DND-41 (cell line): Measurements from ENCODE around the gene PAK5.

Source experiments
- ATAC-seq: fragments of 200-7000 bp; cut with Tn5 transposase; 3 replicates; pipeline ENCODE4 v1.9.1; 2021; ENCODE audit warnings: low read depth; ENCODE audit not compliant: insufficient read depth
- DNase-seq: peaks from one replicate; pipeline ENCODE4 v3.0.0-alpha.2; 2020
- H2AFZ ChIP-seq: 2 replicates; pipeline ENCODE4 v1.6.0; 2012; ENCODE audit warnings: low read depth, low read length
- H3K27ac ChIP-seq: 2 replicates; pipeline ENCODE4 v1.5.1; 2012; ENCODE audit warnings: low read length, inconsistent platforms
- H3K27me3 ChIP-seq: fragments of 200-600 bp; sonication (generic); 2 replicates; pipeline ENCODE4 v1.6.0; 2012; ENCODE audit warnings: low read length, mild to moderate bottlenecking, inconsistent platforms; ENCODE audit not compliant: insufficient read depth, poor library complexity
- H3K36me3 ChIP-seq: 2 replicates; pipeline ENCODE4 v1.5.1; 2012; ENCODE audit warnings: low read length, inconsistent platforms; ENCODE audit not compliant: insufficient read depth
- H3K4me1 ChIP-seq: 2 replicates; pipeline ENCODE4 v1.5.1; 2012; ENCODE audit warnings: mild to moderate bottlenecking, low read length; ENCODE audit not compliant: insufficient read depth
- H3K4me2 ChIP-seq: 2 replicates; pipeline ENCODE4 v1.6.0; 2012; ENCODE audit warnings: mild to moderate bottlenecking, moderate library complexity, low read length, inconsistent platforms; ENCODE audit not compliant: insufficient read depth
- H3K4me3 ChIP-seq, 2 experiments: fragments of 200-600 bp in 1 of 2; shearing (Covaris generic) in 1 of 2; 2 replicates each; pipeline ENCODE4 v1.5.1; 2012 to 2016; ENCODE audit warnings: inconsistent platforms in 2 of 2, low read length in 2 of 2, mild to moderate bottlenecking in 2 of 2, low read depth in 1 of 2, moderate library complexity in 1 of 2
- H3K79me2 ChIP-seq: 2 replicates; pipeline ENCODE4 v1.6.0; 2012; ENCODE audit warnings: low read length, inconsistent platforms; ENCODE audit not compliant: insufficient read depth
- H3K9ac ChIP-seq: 2 replicates; pipeline ENCODE4 v1.6.0; 2012; ENCODE audit warnings: low read depth, mild to moderate bottlenecking, inconsistent platforms, low read length, moderate library complexity
- H3K9me3 ChIP-seq: 2 replicates; pipeline ENCODE4 v1.5.1; 2012; ENCODE audit warnings: low read length, moderate library complexity, mild to moderate bottlenecking, inconsistent platforms; ENCODE audit not compliant: insufficient read depth, severe bottlenecking
- H4K20me1 ChIP-seq: 2 replicates; pipeline ENCODE4 v1.6.0; 2012; ENCODE audit warnings: low read length; ENCODE audit not compliant: insufficient read depth
- CTCF ChIP-seq: IDR thresholded peaks from 2 replicates; pipeline ENCODE4 v1.5.1; 2012; ENCODE audit warnings: borderline replicate concordance, low read length, moderate library complexity, mild to moderate bottlenecking; ENCODE audit not compliant: poor library complexity, severe bottlenecking; ENCODE audit errors: extremely low read depth
- EZH2 ChIP-seq: IDR thresholded peaks from 3 replicates; pipeline ENCODE4 v1.6.1; 2012; ENCODE audit warnings: borderline replicate concordance, low read depth, mild to moderate bottlenecking, moderate library complexity, low read length, inconsistent platforms; ENCODE audit not compliant: severe bottlenecking

PAK5 gene

GRCh38 chr20:9608639-9609340, 230.1 kb downstream of the PAK5 start:
- Histone ChIP-seq H2AFZ (no peak overlapping the region), H4K20me1 (no peaks in the 10 kb centered on the region), H3K4me3 (no peak overlapping the region), H3K9me3 (no peaks in the 10 kb centered on the region), H3K9ac (no peak overlapping the region), H3K36me3 (no peaks in the 10 kb centered on the region), H3K4me2 (no peak overlapping the region), H3K79me2 (no peaks in the 10 kb centered on the region), H3K27me3 (peaks cover under 1% of the 10 kb centered on the region), H3K4me1 (no peaks in the 10 kb centered on the region), H3K27ac (no peak overlapping the region)
- ATAC-seq (no peak), DNase-seq (no peak)
- TF ChIP-seq CTCF = no peak
- TF ChIP-seq EZH2 = no peak

- Histone ChIP-seq H3K9me3 (no peaks in the 10 kb centered on the region), H3K4me2 (no peak overlapping the region), H3K79me2 (no peaks in the 10 kb centered on the region), H3K4me1 (no peaks in the 10 kb centered on the region), H4K20me1 (no peaks in the 10 kb centered on the region), H3K27ac (no peak overlapping the region), H3K36me3 (no peaks in the 10 kb centered on the region), H3K4me3 (no peak overlapping the region), H3K9ac (no peak overlapping the region), H3K27me3 (peaks cover 19% of the 10 kb centered on the region), H2AFZ (no peak overlapping the region)
- DNase-seq = no peak
- no peak for ATAC-seq
- no peak for TF ChIP-seq EZH2
- no peak for TF ChIP-seq CTCF
Observed at GRCh38 chr20:9602847-9603183, 236.1 kb downstream of the PAK5 start.

- TF ChIP-seq EZH2 = no peak
- no peak for TF ChIP-seq CTCF
- H3K4me2 ChIP-seq = no peak overlapping the region
- no peaks in the 10 kb centered on the region for H3K9me3 ChIP-seq
- H2AFZ ChIP-seq = no peak overlapping the region
- H3K9ac ChIP-seq = no peak overlapping the region
- no peaks in the 10 kb centered on the region for H4K20me1 ChIP-seq
- no peaks in the 10 kb centered on the region for H3K79me2 ChIP-seq
- H3K4me1 ChIP-seq = no peaks in the 10 kb centered on the region
- no peaks in the 10 kb centered on the region for H3K36me3 ChIP-seq
- H3K27ac ChIP-seq = no peak overlapping the region
- no peak overlapping the region for H3K4me3 ChIP-seq
- peaks cover 19% of the 10 kb centered on the region for H3K27me3 ChIP-seq
- ATAC-seq = no peak
- no peak for DNase-seq
Observed at GRCh38 chr20:9600562-9600961, 238.3 kb downstream of the PAK5 start.

- Histone ChIP-seq H3K4me3 (no peak overlapping the region), H4K20me1 (no peaks in the 10 kb centered on the region), H3K9me3 (no peaks in the 10 kb centered on the region), H3K27me3 (peaks cover 10% of the 10 kb centered on the region), H3K27ac (no peak overlapping the region), H3K79me2 (no peaks in the 10 kb centered on the region), H2AFZ (no peak overlapping the region), H3K4me2 (no peak overlapping the region), H3K4me1 (no peaks in the 10 kb centered on the region), H3K36me3 (no peaks in the 10 kb centered on the region), H3K9ac (no peak overlapping the region)
- ATAC-seq (no peak), DNase-seq (no peak)
- no peak for TF ChIP-seq EZH2
- no peak for TF ChIP-seq CTCF
Observed at GRCh38 chr20:9597547-9597946, 241.3 kb downstream of the PAK5 start.
